SU-DHL-6 (cell line): ENCODE results near the gene SPESP1.

ENCODE experiments used
- H2AFZ ChIP-seq: fragments of 200-600 bp; sonication (generic); 2 replicates; pipeline ENCODE4 v1.6.1; 2014; ENCODE audit warnings: low read depth, mild to moderate bottlenecking, moderate library complexity, mixed read lengths, antibody characterized with exemption, low read length; ENCODE audit not compliant: severe bottlenecking
- H3F3A ChIP-seq: fragments of 200-600 bp; shearing (Covaris generic); 2 replicates; pipeline ENCODE4 v1.6.0; 2016; ENCODE audit warnings: antibody characterized with exemption, mild to moderate bottlenecking; ENCODE audit not compliant: insufficient read depth
- H3K27ac ChIP-seq: fragments of 200-600 bp; sonication (generic); 2 replicates; pipeline ENCODE4 v1.5.1; 2016; ENCODE audit warnings: low read depth, mild to moderate bottlenecking, low read length, moderate library complexity, mixed read lengths
- H3K27me3 ChIP-seq: fragments of 200-600 bp; sonication (generic), shearing (Covaris generic); 2 replicates; pipeline ENCODE4 v1.6.0; 2014; ENCODE audit warnings: mild to moderate bottlenecking, low read length
- H3K36me3 ChIP-seq: fragments of 200-600 bp; sonication (generic); 2 replicates; pipeline ENCODE4 v1.6.1; 2014; ENCODE audit warnings: mild to moderate bottlenecking, low read length, mixed read lengths
- H3K4me2 ChIP-seq: fragments of 300-600, 200-600 bp; shearing (Covaris generic), sonication (generic); 2 replicates; pipeline ENCODE4 v1.6.0; 2014; ENCODE audit warnings: low read length, low read depth, mild to moderate bottlenecking; ENCODE audit not compliant: poor library complexity, severe bottlenecking
- H3K4me3 ChIP-seq: fragments of 200-600 bp; sonication (generic); 2 replicates; pipeline ENCODE4 v1.5.1; 2014; ENCODE audit warnings: antibody characterized with exemption, low read length, mild to moderate bottlenecking, mixed read lengths; ENCODE audit not compliant: insufficient read depth, poor library complexity, severe bottlenecking
- H3K79me2 ChIP-seq: fragments of 200-600 bp; sonication (generic); 2 replicates; pipeline ENCODE4 v1.6.1; 2014; ENCODE audit warnings: mild to moderate bottlenecking, low read length, moderate library complexity; ENCODE audit not compliant: insufficient read depth
- H3K9ac ChIP-seq: fragments of 200-600 bp; sonication (generic); 2 replicates; pipeline ENCODE4 v1.7.0; 2014; ENCODE audit warnings: mild to moderate bottlenecking, low read length
- H3K9me2 ChIP-seq: fragments of 200-600 bp; sonication (generic); replicated peaks from 2 replicates; pipeline ENCODE4 v1.6.1; 2014; ENCODE audit warnings: low read length; ENCODE audit not compliant: insufficient read depth
- H3K9me3 ChIP-seq: fragments of 200-600 bp; sonication (generic); 2 replicates; pipeline ENCODE4 v1.6.1; 2014; ENCODE audit warnings: low read length, mixed read lengths; ENCODE audit not compliant: insufficient read depth
- H4K20me1 ChIP-seq: fragments of 200-600 bp; sonication (generic); 2 replicates; pipeline ENCODE4 v1.6.1; 2014; ENCODE audit warnings: low read depth, mild to moderate bottlenecking, antibody characterized with exemption, low read length, moderate library complexity, mixed read lengths
- EZH2phosphoT487 ChIP-seq: fragments of 200-600 bp; sonication (generic), shearing (Covaris generic); conservative IDR thresholded peaks from 2 replicates; pipeline ENCODE4 v1.6.1; 2018; ENCODE audit warnings: mild to moderate bottlenecking, antibody characterized with exemption, low read length, moderate library complexity, mixed read lengths
- TF ChIP-seq, protein P1 (sequence below): fragments of 200-600 bp; sonication (generic); IDR thresholded peaks from one replicate; pipeline ENCODE4 v1.5.1; 2017; ENCODE audit warnings: antibody characterized with exemption, mild to moderate bottlenecking, low read length, moderate library complexity; ENCODE audit not compliant: insufficient read depth, poor library complexity, severe bottlenecking

The SPESP1 gene

DNA sequence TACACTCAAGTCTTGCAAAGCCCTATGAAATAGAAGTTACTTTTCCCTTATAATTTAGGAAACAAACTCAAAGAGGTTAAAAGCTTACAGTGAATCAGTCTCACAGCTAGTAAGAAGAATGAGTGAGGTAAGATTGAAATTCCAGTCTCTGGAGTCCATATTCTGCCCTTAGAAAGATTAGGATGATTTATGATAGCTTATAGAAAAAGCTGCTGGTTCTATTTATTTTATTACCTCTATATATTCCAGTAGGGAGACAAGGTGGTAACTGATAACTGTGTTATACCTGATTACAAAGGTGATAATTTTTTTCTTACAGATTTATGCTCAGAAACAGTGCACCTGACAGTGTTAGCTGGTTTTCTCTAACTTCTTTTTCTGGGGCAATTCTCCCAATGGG lies 34.1 kb upstream of the SPESP1 start:
- H3K9me3 ChIP-seq = no peaks in the 10 kb centered on the region
- no peaks in the 10 kb centered on the region for H3K9me2 ChIP-seq

DNA sequence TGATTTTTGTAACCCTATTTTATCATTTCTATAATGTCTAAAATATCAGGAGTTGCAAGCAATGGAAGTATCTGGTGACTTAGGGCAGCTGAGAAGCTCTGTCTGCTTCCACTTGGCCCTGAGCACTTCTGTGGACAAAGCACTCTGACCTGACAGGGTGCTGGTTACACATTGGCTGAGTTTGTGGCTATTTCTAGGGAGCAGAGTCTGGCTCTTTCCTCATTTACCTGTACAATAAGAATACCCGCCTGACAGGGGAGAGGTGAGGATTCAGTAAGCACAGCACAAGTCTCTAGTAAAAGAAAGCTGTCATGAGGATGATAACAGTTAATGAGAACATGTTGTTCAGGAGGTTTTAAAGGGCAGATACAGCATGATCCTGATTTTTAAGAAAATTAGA lies 33.3 kb upstream of the SPESP1 start:
- Histone ChIP-seq H2AFZ (no peak overlapping the region), H3K27ac (no peak overlapping the region), H3K79me2 (no peaks in the 10 kb centered on the region), H3K9me2 (no peaks in the 10 kb centered on the region), H3K9ac (no peak overlapping the region), H3K4me3 (no peak overlapping the region), H3K4me2 (no peak overlapping the region), H3K36me3 (no peaks in the 10 kb centered on the region), H3F3A (no peaks in the 10 kb centered on the region), H3K27me3 (0 out of 2 replicates have a peak, but pooled peaks cover 6% of the 10 kb centered on the region), H3K9me3 (no peaks in the 10 kb centered on the region), H4K20me1 (no peaks in the 10 kb centered on the region)
- TF ChIP-seq, protein P1, sequence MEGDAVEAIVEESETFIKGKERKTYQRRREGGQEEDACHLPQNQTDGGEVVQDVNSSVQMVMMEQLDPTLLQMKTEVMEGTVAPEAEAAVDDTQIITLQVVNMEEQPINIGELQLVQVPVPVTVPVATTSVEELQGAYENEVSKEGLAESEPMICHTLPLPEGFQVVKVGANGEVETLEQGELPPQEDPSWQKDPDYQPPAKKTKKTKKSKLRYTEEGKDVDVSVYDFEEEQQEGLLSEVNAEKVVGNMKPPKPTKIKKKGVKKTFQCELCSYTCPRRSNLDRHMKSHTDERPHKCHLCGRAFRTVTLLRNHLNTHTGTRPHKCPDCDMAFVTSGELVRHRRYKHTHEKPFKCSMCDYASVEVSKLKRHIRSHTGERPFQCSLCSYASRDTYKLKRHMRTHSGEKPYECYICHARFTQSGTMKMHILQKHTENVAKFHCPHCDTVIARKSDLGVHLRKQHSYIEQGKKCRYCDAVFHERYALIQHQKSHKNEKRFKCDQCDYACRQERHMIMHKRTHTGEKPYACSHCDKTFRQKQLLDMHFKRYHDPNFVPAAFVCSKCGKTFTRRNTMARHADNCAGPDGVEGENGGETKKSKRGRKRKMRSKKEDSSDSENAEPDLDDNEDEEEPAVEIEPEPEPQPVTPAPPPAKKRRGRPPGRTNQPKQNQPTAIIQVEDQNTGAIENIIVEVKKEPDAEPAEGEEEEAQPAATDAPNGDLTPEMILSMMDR = no peak
- no peak for TF ChIP-seq EZH2phosphoT487

More for the DNA sequence above, 34.1 kb upstream of the SPESP1 start:
- no peak overlapping the region for H3K4me2 ChIP-seq
- H2AFZ ChIP-seq = no peak overlapping the region
- H3K36me3 ChIP-seq = no peaks in the 10 kb centered on the region
- no peaks in the 10 kb centered on the region for H3F3A ChIP-seq
- no peak overlapping the region for H3K9ac ChIP-seq
- no peaks in the 10 kb centered on the region for H4K20me1 ChIP-seq
- TF ChIP-seq, protein P1 = no peak
- no peak for TF ChIP-seq EZH2phosphoT487
- no peak overlapping the region for H3K27ac ChIP-seq
- H3K27me3 ChIP-seq = 0 out of 2 replicates have a peak, but pooled peaks cover 6% of the 10 kb centered on the region
- H3K79me2 ChIP-seq = no peaks in the 10 kb centered on the region
- no peak overlapping the region for H3K4me3 ChIP-seq

DNA sequence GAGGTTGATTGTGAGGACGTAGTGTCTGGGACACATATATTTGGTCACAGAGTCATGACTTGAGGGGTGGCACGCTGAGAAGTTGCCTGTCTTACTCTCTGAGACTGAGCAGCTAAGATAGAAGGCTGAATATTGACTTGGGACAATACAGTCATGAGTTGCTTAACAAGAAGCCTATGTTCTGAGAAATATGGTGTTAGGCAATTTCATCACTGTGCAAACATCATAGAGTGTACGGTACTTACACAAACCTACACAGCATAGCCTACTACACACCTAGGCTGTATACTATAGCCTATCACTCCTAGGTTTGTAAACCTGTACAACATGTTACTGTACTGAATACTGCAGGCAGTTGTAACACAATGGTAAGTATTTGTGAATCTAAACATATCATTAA lies 30.3 kb upstream of the SPESP1 start:
- Histone ChIP-seq H2AFZ (no peak overlapping the region), H3K4me2 (no peak overlapping the region), H3K27me3 (0 out of 2 replicates have a peak, but pooled peaks cover 6% of the 10 kb centered on the region), H3K9ac (no peak overlapping the region), H3K9me2 (no peaks in the 10 kb centered on the region), H4K20me1 (no peaks in the 10 kb centered on the region), H3K27ac (no peak overlapping the region), H3K4me3 (no peak overlapping the region), H3F3A (no peaks in the 10 kb centered on the region), H3K79me2 (no peaks in the 10 kb centered on the region), H3K36me3 (no peaks in the 10 kb centered on the region), H3K9me3 (no peaks in the 10 kb centered on the region)
- TF ChIP-seq, protein P1 = no peak
- TF ChIP-seq EZH2phosphoT487 = no peak
